Gastrocnemius medialis (tissue), 4 donors: ENCODE measurements around the gene PTPN3. TPM values are rescaled to one million over a fixed set of nuclear protein-coding genes. Genes with fewer than 3 reads are reported as not detected.

Experiments
- ATAC-seq, 2 donors: fragments of 150-250 bp; one replicate each; pipeline ENCODE4 v1.9.1; 2016
- DNase-seq, 2 donors: peaks; one replicate each; pipeline ENCODE4 v3.0.0-alpha.2; 2019
- H3K27ac ChIP-seq, 4 donors: fragments of 200-600 bp; sonication (generic); 1 replicate in 1 of 4; 2 replicates in 3 of 4; pipeline ENCODE4 v1.5.1; 2016 to 2018; ENCODE audit warnings: mild to moderate bottlenecking in 2 of 4, moderate library complexity in 1 of 4
- H3K27me3 ChIP-seq, 3 donors: fragments of 200-600 bp; sonication (generic) in 2 of 3; 1 replicate in 1 of 3; 2 replicates in 2 of 3; pipeline versions ENCODE4 v1.5.1 to v1.6.0; 2016 to 2019; ENCODE audit warnings: mild to moderate bottlenecking in 1 of 3, moderate library complexity in 1 of 3
- H3K36me3 ChIP-seq, 2 donors: fragments of 200-600 bp; sonication (generic) in 1 of 2; one replicate each; pipeline ENCODE4 v1.5.1; 2017 to 2018
- H3K4me1 ChIP-seq, 2 donors: fragments of 200-600 bp; sonication (generic) in 1 of 2; one replicate each; pipeline ENCODE4 v1.5.1; 2016 to 2017; ENCODE audit warnings: mild to moderate bottlenecking in 2 of 2
- H3K4me3 ChIP-seq, 4 donors: fragments of 200-600 bp; sonication (generic) in 3 of 4; 1 replicate in 1 of 4; 2 replicates in 3 of 4; pipeline ENCODE4 v1.5.1; 2016 to 2019; ENCODE audit warnings: mild to moderate bottlenecking in 2 of 4
- H3K9me3 ChIP-seq, 3 donors: fragments of 200-600 bp; sonication (generic) in 2 of 3; 1 replicate in 1 of 3; 2 replicates in 2 of 3; pipeline ENCODE4 v1.5.1; 2016 to 2019
- POLR2A ChIP-seq, 2 donors: fragments of 450-650 bp; IDR thresholded peaks; one replicate each; pipeline ENCODE4 v1.6.1; 2017; ENCODE audit warnings: antibody characterized with exemption in 2 of 2, mild to moderate bottlenecking in 2 of 2, moderate library complexity in 2 of 2
- in situ Hi-C, 4 donors: fragments of 200-750 bp; cut with MboI; loops; one replicate each; pipeline versions ENCODE4 v1.15.0 to v1.8.0; 2017; ENCODE audit warnings: low sequenced_read_pairs in 4 of 4
- intact Hi-C: fragments of 100-400 bp; cut with DNase I; formaldehyde crosslinking; loops from one replicate; pipeline ENCODE4 v1.15.1; 2023; ENCODE audit warnings: low total_unique reads
- total RNA-seq, 4 donors: library from RNA; depleted of rRNA; stranded (reverse); fragments of >200 nt; gene quantifications; one replicate each; pipeline versions ENCODE4 v1.1.0 to v1.2.3, GENCODE V29; 2016
- TF ChIP-seq, protein P1 (sequence below), 5 experiments: fragments of 450-650 bp in 3 of 5; fragments of 200-600 bp in 2 of 5; sonication (generic) in 2 of 5; IDR thresholded peaks in 4 of 5; conservative IDR thresholded peaks in 1 of 5; 1 replicate in 4 of 5; 2 replicates in 1 of 5; pipeline ENCODE4 v1.5.1; 2016 to 2019; ENCODE audit warnings: antibody characterized with exemption in 5 of 5, mild to moderate bottlenecking in 3 of 5, moderate library complexity in 3 of 5

Gene PTPN3
- total RNA-seq, 4 donors from 2014 or later: 15.6 to 305 (median 82.2) TPM

- ATAC-seq (no peak), DNase-seq (no peak)
- peak overlapping the region in 1 of 4 donors; percentile 44 for H3K27ac ChIP-seq
- H3K4me3 ChIP-seq: no peak overlapping the region
- peaks cover 6 to 78% of the 10 kb centered on the region in 2 donors for H3K36me3 ChIP-seq
- no peak for TF ChIP-seq POLR2A (IDR thresholded peaks at IDR 0.05)
- TF ChIP-seq, protein P1, sequence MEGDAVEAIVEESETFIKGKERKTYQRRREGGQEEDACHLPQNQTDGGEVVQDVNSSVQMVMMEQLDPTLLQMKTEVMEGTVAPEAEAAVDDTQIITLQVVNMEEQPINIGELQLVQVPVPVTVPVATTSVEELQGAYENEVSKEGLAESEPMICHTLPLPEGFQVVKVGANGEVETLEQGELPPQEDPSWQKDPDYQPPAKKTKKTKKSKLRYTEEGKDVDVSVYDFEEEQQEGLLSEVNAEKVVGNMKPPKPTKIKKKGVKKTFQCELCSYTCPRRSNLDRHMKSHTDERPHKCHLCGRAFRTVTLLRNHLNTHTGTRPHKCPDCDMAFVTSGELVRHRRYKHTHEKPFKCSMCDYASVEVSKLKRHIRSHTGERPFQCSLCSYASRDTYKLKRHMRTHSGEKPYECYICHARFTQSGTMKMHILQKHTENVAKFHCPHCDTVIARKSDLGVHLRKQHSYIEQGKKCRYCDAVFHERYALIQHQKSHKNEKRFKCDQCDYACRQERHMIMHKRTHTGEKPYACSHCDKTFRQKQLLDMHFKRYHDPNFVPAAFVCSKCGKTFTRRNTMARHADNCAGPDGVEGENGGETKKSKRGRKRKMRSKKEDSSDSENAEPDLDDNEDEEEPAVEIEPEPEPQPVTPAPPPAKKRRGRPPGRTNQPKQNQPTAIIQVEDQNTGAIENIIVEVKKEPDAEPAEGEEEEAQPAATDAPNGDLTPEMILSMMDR (IDR thresholded peaks at IDR 0.05 in 4 of 5, conservative IDR thresholded peaks at IDR 0.05 in 1 of 5): no peak
- H3K4me1 ChIP-seq: no peaks in the 10 kb centered on the region
- intact Hi-C loops (no loop called here), in situ Hi-C loops (no loop called here)
- no peaks in the 10 kb centered on the region for H3K9me3 ChIP-seq
- H3K27me3 ChIP-seq: no peaks in the 10 kb centered on the region
These were observed 96.2 kb downstream of the PTPN3 start for GRCh38 chr9:109401990-109402318.

- Histone ChIP-seq H3K36me3 (peaks cover 6 to 78% of the 10 kb centered on the region in 2 donors), H3K27me3 (no peaks in the 10 kb centered on the region), H3K9me3 (no peaks in the 10 kb centered on the region), H3K4me3 (no peak overlapping the region), H3K27ac (peak overlapping the region in 1 of 4 donors; percentile 44), H3K4me1 (no peaks in the 10 kb centered on the region)
- in situ Hi-C loops (no loop called here), intact Hi-C loops (no loop called here)
- peak in 1 of 2 donors; percentile 57 for ATAC-seq
- TF ChIP-seq POLR2A (IDR thresholded peaks at IDR 0.05): no peak
- TF ChIP-seq, protein P1 (IDR thresholded peaks at IDR 0.05 in 4 of 5, conservative IDR thresholded peaks at IDR 0.05 in 1 of 5): peak; percentile 28 to 64 (median 39)
- no peak for DNase-seq
These were observed 96.7 kb downstream of the PTPN3 start for GRCh38 chr9:109401169-109401989.

DNA sequence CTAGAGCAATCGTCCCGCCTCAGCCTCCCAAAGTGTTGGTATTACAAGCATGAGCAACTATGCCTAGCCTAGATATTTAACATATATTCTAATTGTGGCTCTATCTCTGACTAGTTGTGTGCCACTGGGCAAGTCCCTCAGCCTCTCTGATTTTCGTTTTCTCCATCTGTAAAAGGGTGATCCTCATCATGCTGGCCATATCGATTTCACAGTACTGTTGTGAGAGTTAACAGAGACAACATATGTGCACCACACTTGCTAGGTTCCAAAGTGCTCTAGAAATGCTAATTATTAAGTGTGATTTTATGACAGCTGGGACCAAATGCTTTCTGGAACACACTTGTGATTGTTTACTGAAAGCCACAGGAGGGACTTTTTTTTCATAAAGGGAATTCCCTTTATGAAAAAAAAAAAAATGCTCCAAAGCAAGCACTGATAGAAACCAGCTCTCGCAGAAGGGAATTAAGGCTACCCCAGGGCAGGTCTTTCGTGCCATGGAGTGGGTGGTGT is 98.8 kb downstream of the PTPN3 start:
- intact Hi-C loops: no loop called here
- H3K4me3 ChIP-seq: no peak overlapping the region
- H3K36me3 ChIP-seq: peaks cover 6 to 69% of the 10 kb centered on the region in 2 donors
- H3K27me3 ChIP-seq: no peaks in the 10 kb centered on the region
- no peak for DNase-seq
- no peaks in the 10 kb centered on the region for H3K4me1 ChIP-seq
- no peaks in the 10 kb centered on the region for H3K9me3 ChIP-seq
- peak overlapping the region in 1 of 4 donors; percentile 10 for H3K27ac ChIP-seq
- TF ChIP-seq, protein P1 (IDR thresholded peaks at IDR 0.05 in 4 of 5, conservative IDR thresholded peaks at IDR 0.05 in 1 of 5): no peak
- TF ChIP-seq POLR2A (IDR thresholded peaks at IDR 0.05): no peak
- in situ Hi-C loops: no loop called here
- ATAC-seq: no peak

DNA sequence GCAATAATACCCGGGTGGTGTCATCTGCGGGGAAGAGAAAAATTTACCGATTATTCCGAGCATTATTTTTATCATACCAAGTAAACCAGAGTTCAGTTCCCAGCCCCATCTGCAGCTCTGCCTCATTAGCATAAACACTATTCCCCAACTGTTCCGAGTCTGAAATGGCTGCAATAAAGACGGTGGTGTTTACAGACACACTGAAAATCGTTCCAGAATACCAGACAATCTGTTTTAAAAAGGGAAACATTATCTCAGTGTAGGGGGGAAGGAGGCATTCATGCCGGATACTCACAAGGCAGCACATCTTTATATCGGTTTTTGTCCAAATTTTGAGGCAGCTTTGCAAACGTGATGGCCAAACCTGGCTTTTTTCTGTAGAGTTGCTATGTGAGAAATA is 106.9 kb downstream of the PTPN3 start:
- no peak for ATAC-seq
- no peaks in the 10 kb centered on the region for H3K9me3 ChIP-seq
- no peak overlapping the region for H3K4me3 ChIP-seq
- DNase-seq: no peak
- no peaks in the 10 kb centered on the region for H3K4me1 ChIP-seq
- H3K27me3 ChIP-seq: no peaks in the 10 kb centered on the region
- no peak for TF ChIP-seq POLR2A (IDR thresholded peaks at IDR 0.05)
- TF ChIP-seq, protein P1 (IDR thresholded peaks at IDR 0.05 in 4 of 5, conservative IDR thresholded peaks at IDR 0.05 in 1 of 5): no peak
- in situ Hi-C loops (no loop called here), intact Hi-C loops (no loop called here)
- no peak overlapping the region for H3K27ac ChIP-seq
- peaks cover 0 to 91% of the 10 kb centered on the region in 2 donors for H3K36me3 ChIP-seq
